Measurements from ENCODE around the gene MRPL28. TPM values are rescaled to one million over a fixed set of nuclear protein-coding genes. Genes with fewer than 3 reads are reported as not detected.
A peak's percentile ranks its signal among the peaks of the same experiment; 100 is the strongest.
"Not testable (repeated sequence)": the region's sequence is repeated elsewhere in the genome, so short reads cannot be mapped to it uniquely, and the experiment has no call there.

The MRPL28 gene
- total RNA-seq: 80.4 and 84.6 TPM in 2 replicates
- long read RNA-seq, transcript MRPL28-201 (6 exons, 1,098 nt): major isoform, 22 of 43 reads
- long read RNA-seq, partial matches to known transcripts: 17 of 43 reads
- long read RNA-seq, other reads (novel, unspliced or antisense): 0 of 43 reads

DNA sequence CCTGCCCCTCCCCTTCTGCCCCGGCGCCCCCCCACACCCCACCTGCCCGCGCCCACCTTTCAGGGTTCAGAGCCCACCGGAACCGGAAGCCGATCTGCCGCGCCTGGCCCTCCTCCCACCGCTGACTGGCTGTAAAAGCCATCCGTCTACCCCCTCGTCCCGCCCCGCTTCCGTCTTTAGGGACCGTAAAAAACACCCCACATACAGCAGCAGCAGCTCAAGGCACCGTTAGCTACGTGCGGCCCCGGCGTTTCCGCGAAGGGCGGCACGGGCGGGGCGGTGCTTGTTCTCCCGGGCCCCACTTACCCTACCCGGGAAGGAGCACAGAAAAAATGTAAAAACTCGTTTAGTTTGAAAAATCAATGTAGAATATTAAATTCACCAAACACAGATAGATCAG is at the start of gene MRPL28:
Gene MRPL28 (minus strand): TSS at position 96 of the 400 bp plus-strand sequence. CDS start 320 bp downstream, outside the sequence.
- H3K27ac Mint-ChIP-seq (ENCODE audit: unreplicated experiment): peak within 1 kb of the TSS; percentile 92
- no peaks in the 10 kb centered on the region for H3K9me3 Mint-ChIP-seq
- peak; percentile 91 for DNase-seq (ENCODE audit: low read depth, low spot score)
- H3K27me3 Mint-ChIP-seq (ENCODE audit: low read depth): peaks cover 4% of the 10 kb centered on the region
- peak within 1 kb of the TSS; percentile 92 for H3K4me3 Mint-ChIP-seq
- H3K4me1 Mint-ChIP-seq: peaks cover 9% of the 10 kb centered on the region
- H3K36me3 Mint-ChIP-seq (ENCODE audit: low read depth): no peaks in the 10 kb centered on the region
- TF ChIP-seq, protein P1, sequence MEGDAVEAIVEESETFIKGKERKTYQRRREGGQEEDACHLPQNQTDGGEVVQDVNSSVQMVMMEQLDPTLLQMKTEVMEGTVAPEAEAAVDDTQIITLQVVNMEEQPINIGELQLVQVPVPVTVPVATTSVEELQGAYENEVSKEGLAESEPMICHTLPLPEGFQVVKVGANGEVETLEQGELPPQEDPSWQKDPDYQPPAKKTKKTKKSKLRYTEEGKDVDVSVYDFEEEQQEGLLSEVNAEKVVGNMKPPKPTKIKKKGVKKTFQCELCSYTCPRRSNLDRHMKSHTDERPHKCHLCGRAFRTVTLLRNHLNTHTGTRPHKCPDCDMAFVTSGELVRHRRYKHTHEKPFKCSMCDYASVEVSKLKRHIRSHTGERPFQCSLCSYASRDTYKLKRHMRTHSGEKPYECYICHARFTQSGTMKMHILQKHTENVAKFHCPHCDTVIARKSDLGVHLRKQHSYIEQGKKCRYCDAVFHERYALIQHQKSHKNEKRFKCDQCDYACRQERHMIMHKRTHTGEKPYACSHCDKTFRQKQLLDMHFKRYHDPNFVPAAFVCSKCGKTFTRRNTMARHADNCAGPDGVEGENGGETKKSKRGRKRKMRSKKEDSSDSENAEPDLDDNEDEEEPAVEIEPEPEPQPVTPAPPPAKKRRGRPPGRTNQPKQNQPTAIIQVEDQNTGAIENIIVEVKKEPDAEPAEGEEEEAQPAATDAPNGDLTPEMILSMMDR (conservative IDR thresholded peaks at IDR 0.05): no peak

DNA sequence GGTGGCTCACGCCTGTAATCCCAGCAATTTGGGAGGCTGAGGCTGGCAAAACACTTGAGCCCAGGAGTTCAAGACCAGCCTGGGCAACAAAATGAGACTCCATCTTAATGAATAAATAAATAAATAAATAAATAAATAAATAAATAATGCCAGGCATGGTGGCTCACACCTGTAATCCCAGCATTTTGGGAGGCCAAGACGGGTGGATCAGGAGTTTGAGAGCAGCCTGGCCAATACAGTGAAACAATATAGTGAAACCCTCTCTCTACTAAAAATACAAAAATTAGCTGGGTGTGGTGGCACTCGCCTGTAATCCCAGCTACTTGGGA is 44.8 kb upstream of the MRPL28 start:
- not testable (repeated sequence) for H3K36me3 Mint-ChIP-seq (ENCODE audit: low read depth); H3K9me3 Mint-ChIP-seq; DNase-seq (ENCODE audit: low read depth, low spot score); H3K4me3 Mint-ChIP-seq; H3K27me3 Mint-ChIP-seq (ENCODE audit: low read depth); H3K27ac Mint-ChIP-seq (ENCODE audit: unreplicated experiment); H3K4me1 Mint-ChIP-seq

DNA sequence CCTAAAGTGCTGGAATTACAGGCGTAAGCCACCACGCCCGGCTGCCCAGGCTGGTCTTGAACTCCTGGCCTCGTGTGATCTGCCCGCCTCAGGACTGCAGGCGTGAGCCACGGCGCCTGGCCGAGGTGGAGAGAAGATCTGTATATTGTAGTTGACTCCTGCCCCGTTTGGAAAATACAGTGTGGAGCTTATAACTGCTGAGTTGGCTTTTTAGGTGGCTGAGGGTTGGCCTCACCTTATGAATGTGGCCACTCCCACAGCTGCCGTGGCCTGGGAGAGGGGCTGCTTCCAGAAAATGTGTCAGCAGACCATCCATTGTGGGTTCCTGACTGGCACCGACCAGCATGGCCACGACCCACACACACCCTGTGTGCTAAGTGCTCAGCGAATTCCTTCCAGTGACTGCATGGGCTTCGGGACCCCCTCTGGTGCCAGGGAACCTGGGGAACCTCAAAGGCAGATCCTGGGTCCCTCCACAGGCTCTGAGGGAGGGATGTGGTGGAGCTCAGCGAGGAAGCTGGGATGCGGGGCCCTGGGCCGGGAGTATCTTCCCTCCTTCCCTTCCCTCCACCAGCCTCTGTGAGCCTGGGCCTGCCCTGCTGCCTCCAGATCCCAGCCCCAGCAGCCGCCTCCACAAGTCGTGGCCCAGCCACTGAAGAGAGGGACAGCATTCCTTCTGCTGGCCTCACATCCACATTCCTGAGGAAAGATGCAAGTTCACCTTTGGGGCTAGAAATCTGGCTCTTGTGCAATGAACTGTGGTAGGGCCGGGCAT is 44.2 kb upstream of the MRPL28 start:
- no peak overlapping the region for H3K27ac Mint-ChIP-seq (ENCODE audit: unreplicated experiment)
- DNase-seq (ENCODE audit: low read depth, low spot score): no peak
- no peaks in the 10 kb centered on the region for H3K4me1 Mint-ChIP-seq
- H3K9me3 Mint-ChIP-seq: no peaks in the 10 kb centered on the region
- no peaks in the 10 kb centered on the region for H3K36me3 Mint-ChIP-seq (ENCODE audit: low read depth)
- TF ChIP-seq, protein P1 (conservative IDR thresholded peaks at IDR 0.05): no peak
- H3K27me3 Mint-ChIP-seq (ENCODE audit: low read depth): no peaks in the 10 kb centered on the region
- no peak overlapping the region for H3K4me3 Mint-ChIP-seq

DNA sequence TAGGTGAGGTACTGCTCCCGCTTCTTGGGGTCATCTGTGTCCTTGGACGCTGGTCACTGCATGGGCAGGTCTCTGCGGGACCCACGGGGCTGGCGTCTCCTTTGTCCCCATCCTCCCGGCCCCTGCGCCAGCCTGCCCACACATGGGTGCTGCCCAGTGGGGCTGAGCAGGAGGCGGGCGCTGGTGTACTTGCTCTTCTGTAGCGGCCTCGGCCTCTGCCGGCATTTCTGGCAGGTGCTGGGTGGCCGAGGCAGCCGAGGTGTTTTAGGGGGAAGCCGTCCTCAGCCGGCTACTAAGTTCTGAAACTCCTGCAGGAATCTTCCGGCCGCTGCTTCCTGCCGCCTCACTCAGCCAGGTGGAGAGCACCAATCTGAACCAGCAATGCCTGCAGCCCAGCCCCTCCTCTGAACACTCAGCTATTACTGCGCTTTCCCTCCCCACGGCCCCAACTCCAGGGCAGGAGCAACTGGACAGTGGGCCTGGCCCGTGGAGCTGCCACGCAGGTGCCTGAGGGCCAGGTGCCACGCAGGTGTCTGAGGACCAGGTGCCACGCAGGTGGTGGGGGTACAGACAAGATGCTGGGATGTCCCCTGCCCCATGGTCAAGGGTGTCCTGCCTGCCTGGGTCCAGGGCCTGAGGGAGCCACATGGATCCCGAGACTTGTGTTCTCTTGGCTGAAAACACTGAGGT is 41.4 kb upstream of the MRPL28 start:
- DNase-seq (ENCODE audit: low read depth, low spot score): no peak
- no peak overlapping the region for H3K4me3 Mint-ChIP-seq
- TF ChIP-seq, protein P1 (conservative IDR thresholded peaks at IDR 0.05): no peak
- H3K4me1 Mint-ChIP-seq: no peaks in the 10 kb centered on the region
- H3K9me3 Mint-ChIP-seq: no peaks in the 10 kb centered on the region
- H3K27ac Mint-ChIP-seq (ENCODE audit: unreplicated experiment): no peak overlapping the region
- H3K36me3 Mint-ChIP-seq (ENCODE audit: low read depth): no peaks in the 10 kb centered on the region
- H3K27me3 Mint-ChIP-seq (ENCODE audit: low read depth): no peaks in the 10 kb centered on the region

DNA sequence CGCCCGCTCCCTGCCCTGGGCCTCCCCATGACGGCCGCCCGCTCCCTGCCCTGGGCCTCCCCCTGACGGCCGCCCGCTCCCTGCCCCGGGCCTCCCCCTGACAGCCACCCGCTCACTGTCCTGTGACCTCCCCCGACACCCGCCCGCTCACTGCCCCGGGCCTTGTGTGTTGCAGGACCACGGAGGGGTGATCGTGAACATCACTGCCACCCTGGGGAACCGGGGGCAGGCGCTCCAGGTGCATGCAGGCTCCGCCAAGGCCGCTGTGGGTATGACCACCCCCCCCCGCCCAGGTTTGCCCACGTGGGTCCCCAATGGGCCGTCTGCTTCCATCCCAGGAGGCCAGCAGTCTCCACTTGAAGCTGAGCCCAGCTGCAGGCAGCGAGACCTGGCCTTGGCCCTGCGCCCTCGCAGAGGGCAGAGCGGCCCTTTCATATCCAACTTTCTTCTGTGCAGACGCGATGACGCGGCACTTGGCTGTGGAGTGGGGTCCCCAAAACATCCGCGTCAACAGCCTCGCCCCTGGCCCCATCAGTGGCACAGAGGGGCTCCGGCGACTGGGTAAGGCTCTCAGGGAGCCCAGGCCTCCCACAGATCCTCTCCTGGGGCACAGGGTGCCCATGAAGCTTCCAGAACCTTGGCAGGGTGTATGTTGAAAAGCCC is 40.3 kb upstream of the MRPL28 start:
- no peak for DNase-seq (ENCODE audit: low read depth, low spot score)
- TF ChIP-seq, protein P1 (conservative IDR thresholded peaks at IDR 0.05): no peak
- Mint-ChIP-seq H3K9me3 (no peaks in the 10 kb centered on the region), H3K27me3 (ENCODE audit: low read depth) (no peaks in the 10 kb centered on the region), H3K27ac (ENCODE audit: unreplicated experiment) (no peak overlapping the region), H3K4me1 (no peaks in the 10 kb centered on the region), H3K4me3 (no peak overlapping the region), H3K36me3 (ENCODE audit: low read depth) (no peaks in the 10 kb centered on the region)

Data from neural crest cell (in vitro differentiated cells).